GM19467 (cell line): ENCODE data around the gene LNPK.
"Not testable (repeated sequence)": the region's sequence is repeated elsewhere in the genome, so short reads cannot be mapped to it uniquely, and the experiment has no call there.

Experiments used
- ATAC-seq: cut with Tn5 transposase; IDR thresholded peaks from one replicate; pipeline ENCODE4 v1.9.1; 2021; ENCODE audit warnings: mild to moderate bottlenecking, moderate library complexity; ENCODE audit not compliant: unreplicated experiment

Gene LNPK, protein sequence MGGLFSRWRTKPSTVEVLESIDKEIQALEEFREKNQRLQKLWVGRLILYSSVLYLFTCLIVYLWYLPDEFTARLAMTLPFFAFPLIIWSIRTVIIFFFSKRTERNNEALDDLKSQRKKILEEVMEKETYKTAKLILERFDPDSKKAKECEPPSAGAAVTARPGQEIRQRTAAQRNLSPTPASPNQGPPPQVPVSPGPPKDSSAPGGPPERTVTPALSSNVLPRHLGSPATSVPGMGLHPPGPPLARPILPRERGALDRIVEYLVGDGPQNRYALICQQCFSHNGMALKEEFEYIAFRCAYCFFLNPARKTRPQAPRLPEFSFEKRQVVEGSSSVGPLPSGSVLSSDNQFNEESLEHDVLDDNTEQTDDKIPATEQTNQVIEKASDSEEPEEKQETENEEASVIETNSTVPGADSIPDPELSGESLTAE

DNA sequence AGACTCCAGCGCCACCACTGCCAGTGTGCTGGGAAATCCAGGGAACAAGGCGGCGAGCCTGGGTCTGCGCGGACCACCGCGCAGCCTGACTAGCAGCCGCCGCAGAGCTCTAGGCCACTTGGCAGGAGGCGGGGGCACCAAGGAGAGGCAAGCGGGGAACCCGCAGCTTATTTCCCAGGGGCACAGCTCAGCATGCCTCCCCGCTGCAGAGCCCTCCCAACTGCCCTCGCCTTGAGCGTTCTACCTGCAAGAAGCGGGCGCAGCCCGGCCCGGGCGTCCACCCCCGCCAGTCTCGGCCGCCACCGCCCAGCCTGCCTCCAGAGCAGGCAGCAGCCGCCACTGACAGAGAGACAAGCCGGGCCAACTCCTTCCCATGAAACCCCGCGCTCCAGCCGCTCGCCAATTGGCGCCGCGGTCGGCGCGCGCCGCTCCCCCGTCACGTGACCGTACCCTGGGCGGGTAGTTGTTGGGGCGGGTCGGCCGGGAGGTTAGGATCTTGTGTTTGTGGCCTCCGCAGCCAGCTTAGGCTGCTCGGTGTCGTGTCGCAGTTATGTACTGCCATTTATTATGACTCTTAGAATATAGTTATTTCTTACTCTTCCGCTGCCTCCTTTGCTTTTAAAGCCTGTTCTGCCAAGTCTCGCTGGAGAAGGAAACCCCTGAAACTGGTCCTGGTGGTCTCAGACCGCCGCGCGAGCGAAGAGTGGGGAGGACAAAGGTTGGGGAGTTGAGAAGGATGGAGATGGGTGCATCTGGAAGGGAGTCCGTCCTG is at the start of gene LNPK:
Gene LNPK, minus strand, starts transcription at position 352 of the 772 bp plus-strand sequence. CDS start 6,683 bp downstream, outside the sequence.
- peak; percentile 97 for ATAC-seq

GRCh38 chr2:176039375-176039774 is 37.3 kb upstream of the LNPK start:
- ATAC-seq, result no peak

- ATAC-seq, result no peak
Observed at GRCh38 chr2:176038694-176039093, 36.6 kb upstream of the LNPK start.

GRCh38 chr2:176035013-176035691 is 33.1 kb upstream of the LNPK start:
- no peak for ATAC-seq

GRCh38 chr2:176027806-176028205 is 25.7 kb upstream of the LNPK start:
- no peak for ATAC-seq

- ATAC-seq, result no peak
Observed at GRCh38 chr2:176025932-176026331, 23.9 kb upstream of the LNPK start.

GRCh38 chr2:176024083-176024482 is 22.0 kb upstream of the LNPK start:
- ATAC-seq, result no peak

GRCh38 chr2:176022048-176022447 is 20.0 kb upstream of the LNPK start:
- no peak for ATAC-seq

GRCh38 chr2:176020400-176020799 is 18.3 kb upstream of the LNPK start:
- no peak for ATAC-seq

- ATAC-seq, result no peak
Observed at GRCh38 chr2:176018708-176019107, 16.6 kb upstream of the LNPK start.

GRCh38 chr2:176009445-176009844 is 7.4 kb upstream of the LNPK start:
- no peak for ATAC-seq

- no peak for ATAC-seq
Observed at GRCh38 chr2:176004934-176005333, 2.9 kb upstream of the LNPK start.

DNA sequence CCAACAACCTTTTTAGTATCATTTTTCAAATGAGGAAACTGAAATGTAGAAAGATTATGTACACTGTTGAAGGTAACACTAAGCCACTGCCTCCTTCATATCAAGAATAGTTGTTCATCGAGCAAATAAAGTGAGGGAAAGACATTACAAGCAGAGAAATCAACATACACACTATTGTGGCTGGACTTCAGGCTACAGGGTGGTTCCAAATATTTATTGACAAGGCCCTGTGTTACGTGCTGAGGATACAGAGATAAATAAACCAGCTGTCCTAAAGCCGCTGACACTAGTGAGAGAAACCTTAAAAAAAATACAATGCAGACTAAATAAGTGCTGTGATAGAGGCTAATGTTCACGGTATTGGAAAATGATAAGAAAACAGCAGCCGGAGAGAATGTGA is 1.9 kb upstream of the LNPK start:
- no peak for ATAC-seq

DNA sequence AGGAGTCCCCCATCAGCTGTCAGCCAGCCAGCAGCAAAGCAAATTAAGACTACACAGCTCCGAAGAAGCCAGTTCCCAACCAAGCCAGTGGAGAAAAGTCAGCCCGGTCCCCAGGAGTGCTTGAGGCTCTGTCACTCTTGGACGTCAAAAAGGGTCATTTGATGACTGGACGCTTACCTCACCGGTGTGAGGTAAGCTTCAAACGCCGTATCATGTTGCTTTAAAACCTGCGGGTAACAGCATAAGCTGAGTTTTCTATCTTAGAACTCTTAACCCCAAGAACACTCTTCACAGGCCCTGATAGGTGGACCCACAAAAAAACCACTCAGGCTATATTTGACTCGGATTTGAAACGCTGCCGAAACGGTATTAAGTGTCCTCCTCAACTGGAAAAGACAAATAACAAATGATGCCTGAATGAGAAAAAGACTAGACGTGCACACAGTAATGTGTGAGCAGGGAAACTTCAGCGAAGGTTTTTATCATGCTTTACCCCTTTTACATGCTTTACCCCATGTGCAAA is 682 bp upstream of the LNPK start:
- no peak for ATAC-seq

- ATAC-seq, result peak; percentile 29
Observed at GRCh38 chr2:176001281-176001915, 669 bp downstream of the LNPK start.

DNA sequence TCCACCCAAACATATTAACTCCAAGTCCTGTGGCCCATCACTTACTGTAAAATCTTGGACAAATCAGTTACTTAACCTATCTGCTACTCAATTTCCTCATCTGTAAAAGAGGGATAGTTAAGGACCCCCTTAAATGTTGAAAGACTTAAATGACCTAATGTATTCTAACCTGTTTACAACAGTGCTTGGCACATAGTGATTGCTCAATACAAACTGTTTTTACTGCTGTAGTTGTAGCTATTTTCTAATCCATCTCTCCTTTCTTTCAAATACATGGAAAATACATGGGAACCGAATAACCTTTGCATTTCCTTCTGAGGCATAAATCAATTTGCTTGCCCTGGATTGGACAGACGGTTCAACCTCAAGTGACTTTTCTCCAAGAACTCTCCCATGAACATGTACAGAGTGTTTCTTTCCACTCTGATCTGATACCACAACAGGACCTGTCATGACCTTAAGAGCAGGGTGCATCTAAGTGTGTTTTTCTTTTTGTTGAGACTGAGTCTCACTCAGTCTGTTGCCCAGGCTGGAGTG is 2.7 kb downstream of the LNPK start:
- ATAC-seq, result no peak

- no peak for ATAC-seq
Observed at GRCh38 chr2:175990099-175990498, 12.0 kb downstream of the LNPK start.

DNA sequence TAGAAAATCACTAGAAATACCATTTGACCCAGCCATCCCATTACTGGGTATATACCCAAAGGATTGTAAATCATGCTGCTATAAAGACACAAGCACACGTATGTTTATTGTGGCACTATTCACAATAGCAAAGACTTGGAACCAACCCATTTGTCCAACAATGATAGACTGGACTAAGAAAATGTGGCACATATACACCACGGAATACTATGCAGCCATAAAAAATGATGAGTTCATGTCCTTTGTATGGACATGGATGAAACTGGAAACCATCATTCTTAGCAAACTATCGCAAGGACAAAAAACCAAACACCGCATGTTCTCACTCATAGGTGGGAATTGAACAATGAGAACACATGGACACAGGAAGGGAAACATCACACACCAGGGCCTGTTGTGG is 14.9 kb downstream of the LNPK start:
- not testable (repeated sequence) for ATAC-seq

DNA sequence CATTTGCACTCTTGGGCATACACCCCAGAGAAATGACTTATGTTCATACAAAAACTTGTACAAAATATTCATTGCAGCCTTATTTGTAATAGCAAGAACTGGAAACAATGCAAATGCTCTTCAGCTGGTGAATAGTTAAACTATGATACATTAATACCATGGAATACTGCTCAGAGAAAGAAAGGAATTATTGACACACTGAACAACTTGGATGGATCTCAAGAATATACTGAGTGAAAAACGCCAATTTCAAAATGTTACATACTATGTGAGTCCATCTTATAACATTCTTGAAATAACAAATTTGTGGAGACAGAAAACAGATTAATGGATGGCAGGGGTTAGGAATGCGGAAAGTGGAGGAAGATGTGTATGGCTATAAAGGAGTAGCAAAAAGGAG is 17.2 kb downstream of the LNPK start:
- no peak for ATAC-seq

- ATAC-seq, result no peak
Observed at GRCh38 chr2:175981551-175981950, 20.5 kb downstream of the LNPK start.
